GM21717 (cell line): ENCODE data around the gene EIF1B.

Experiments used
- ATAC-seq: cut with Tn5 transposase; IDR thresholded peaks from one replicate; pipeline ENCODE4 v1.9.1; 2021; ENCODE audit warnings: mild to moderate bottlenecking, moderate library complexity; ENCODE audit not compliant: unreplicated experiment

EIF1B gene

DNA sequence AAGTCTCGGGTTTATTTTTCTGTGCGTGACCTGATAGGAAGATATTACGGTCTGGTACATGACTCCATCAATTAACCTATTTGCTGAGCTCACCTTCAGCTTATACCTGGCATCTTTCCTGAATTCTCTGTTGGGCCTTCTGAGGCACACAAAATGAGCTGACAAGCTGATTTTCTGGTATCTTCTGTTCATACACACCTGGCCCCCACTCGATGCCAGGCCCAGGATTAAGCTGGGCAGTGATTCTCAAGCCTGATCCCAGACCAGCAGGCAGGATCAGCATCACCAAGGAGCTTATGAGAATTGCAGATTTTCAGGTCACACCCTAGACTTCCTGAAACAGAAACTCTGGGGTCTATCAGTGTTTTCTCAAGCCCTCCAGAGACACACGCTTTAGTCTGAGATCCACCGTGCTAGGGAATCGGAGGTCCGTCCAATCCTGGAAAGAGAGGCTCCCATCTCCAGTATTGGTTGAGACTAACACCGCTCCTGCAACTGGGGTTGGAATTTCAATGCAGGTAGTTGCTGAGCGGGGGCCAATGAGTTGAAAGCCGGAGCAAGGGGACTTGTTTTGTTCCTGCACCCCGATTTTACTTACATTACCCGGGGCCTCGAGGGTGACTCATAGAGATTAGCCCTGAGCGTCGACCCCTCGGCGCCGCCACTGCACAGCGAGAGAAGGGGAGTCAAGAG is 636 bp upstream of the EIF1B start:
- ATAC-seq = peak; percentile 10

- ATAC-seq = peak; percentile 31
Observed at GRCh38 chr3:40309925-40310695, 603 bp downstream of the EIF1B start.

DNA sequence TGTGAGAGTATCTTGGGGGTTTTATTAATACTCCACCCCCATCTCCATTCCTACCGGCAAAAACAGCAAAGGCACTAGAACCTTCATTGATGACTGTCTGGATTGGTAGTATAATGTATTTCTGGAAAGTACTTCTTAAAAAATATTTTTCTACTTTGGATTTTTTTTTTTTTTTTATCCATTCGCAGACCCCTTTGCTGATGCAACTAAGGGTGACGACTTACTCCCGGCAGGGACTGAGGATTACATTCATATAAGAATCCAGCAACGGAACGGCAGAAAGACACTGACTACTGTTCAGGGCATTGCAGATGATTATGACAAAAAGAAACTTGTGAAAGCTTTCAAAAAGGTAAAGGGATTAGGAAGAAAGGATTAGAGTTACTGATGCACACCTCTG is 1.2 kb downstream of the EIF1B start:
- ATAC-seq = no peak

GRCh38 chr3:40312661-40313226 is 3.2 kb downstream of the EIF1B start:
- no peak for ATAC-seq

DNA sequence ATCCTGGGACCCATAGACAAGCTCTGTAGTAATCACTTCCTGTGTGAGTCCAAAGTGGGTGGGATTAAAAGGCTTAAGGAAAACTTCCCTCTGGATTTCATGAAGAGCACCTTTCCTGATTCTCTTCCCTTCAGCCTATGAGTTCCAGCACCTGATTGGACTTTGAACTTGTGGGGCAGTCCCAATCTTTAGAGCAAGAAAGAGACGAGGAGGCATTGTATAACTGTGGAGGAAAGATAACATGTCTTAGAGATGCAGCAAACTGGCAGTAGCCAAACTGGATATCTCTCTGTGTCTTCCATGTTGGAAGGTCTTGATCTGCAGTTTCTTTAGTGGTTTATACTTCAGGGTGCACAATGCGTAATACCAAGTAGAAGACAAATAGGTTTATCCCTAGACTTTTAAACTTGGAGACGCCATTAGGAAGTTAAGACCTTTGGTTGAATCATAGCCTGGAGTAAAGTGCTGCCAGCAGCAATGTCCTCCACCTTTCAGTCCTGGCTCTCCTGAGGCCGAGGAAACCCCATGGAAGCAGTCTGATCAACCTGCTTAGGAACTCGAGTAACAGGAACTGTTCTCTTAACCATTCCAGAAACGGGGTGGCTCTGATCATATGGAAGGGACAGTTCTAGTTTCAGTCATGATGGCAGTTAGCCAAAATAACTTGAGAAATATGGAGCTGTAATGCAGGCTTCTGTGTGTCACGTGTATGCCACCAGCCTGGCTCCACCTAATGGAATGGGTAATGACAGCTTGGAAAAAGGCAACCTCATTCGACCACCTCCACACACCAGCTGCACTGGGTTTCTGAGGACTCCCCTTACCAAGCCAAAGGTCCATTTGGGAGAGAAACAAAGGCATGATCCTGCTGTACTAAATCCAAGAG is 4.7 kb downstream of the EIF1B start:
- ATAC-seq = no peak

DNA sequence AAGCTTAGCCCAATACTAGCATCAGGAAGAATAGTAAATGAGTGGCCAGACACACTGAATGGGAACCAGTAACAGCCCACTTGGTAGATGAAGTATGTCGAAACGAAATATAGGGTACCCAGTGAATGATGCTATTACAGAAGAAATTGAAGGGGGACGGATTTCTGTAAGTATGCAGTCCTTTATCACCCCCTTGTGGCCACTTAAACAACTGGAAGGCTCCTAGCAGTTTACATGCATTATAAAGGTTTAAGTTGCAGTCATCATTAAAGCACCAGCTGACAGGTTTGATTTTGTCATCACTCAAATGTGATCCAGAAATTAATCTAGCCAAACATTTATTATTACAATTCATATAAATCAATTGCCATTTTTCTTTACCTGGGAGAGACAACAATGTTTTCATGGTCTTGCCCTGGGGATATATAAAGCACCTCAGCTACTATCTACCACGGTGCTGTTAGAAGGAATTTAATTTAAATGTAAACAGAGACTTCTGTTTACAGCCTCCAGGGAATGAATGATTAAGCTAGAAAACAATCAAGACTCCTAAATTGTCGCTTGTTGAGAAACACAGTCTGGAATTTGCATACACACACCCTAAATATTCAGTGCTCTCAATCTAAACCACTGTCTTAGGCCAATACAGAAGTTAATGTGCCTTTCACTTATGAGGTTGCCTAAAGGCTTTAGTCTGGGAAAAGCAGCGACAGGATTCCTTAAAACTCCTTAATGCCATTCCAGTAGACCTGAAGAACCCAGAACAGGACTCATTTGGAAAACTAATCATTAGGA is 7.8 kb downstream of the EIF1B start:
- ATAC-seq = peak; percentile 77

DNA sequence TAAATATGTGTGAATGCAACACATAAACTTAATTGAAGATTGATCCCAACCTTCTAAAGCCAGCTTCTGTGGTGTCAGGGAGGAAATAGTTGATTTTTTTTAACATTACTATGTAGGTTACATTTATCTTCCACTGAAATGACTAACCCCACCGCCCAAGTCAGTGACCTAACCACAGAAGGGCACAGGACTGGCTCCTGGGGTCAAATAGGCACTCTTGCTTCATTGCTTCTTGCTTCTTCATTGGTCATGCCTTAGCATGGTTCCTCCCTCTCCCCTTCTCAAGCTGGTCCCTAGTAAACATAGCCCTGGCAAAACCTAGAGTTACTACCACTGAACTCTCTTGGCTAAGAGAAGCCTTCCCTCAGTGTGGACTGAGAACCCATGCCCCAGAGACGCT is 12.3 kb downstream of the EIF1B start:
- no peak for ATAC-seq

- no peak for ATAC-seq
Observed at GRCh38 chr3:40323946-40324345, 14.4 kb downstream of the EIF1B start.

- no peak for ATAC-seq
Observed at GRCh38 chr3:40324621-40325020, 15.1 kb downstream of the EIF1B start.

DNA sequence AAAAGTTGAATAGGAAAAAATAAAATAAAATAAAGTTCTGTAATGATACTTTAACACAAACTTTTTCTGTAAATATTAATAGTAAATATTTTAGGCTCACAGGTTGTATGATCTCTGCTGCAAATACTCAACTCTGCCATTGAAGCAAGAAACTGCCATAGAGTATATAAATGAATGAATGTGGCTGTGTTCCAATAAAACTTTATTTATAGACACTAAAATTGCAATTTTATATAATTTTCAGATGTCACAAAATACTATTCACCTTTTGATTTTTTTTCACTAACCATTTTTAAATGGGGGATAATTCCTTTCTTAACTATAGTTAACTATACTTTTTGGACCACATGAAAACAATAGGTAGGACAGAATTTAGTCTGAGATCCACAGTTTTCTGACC is 16.0 kb downstream of the EIF1B start:
- no peak for ATAC-seq

DNA sequence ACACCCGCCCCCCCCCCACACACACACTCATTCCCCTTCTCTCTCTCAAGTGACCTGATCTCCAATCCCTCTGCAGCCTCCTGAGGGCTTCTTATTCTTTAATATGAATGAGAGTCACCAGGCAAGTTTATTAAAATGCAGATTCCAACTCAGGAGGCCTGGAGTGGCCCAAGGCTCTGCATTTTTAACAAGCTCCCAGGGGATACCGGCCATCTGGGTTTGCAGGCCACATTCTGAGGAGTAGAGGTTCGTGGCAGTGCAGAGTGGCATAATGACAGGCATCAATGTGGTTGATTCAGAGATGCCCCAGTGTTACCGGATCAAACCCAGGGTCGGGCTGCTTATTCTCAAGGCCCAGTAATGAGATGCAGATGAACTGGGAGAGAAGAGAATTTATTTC is 18.9 kb downstream of the EIF1B start:
- ATAC-seq = no peak

GRCh38 chr3:40329071-40329470 is 19.6 kb downstream of the EIF1B start:
- ATAC-seq = no peak

DNA sequence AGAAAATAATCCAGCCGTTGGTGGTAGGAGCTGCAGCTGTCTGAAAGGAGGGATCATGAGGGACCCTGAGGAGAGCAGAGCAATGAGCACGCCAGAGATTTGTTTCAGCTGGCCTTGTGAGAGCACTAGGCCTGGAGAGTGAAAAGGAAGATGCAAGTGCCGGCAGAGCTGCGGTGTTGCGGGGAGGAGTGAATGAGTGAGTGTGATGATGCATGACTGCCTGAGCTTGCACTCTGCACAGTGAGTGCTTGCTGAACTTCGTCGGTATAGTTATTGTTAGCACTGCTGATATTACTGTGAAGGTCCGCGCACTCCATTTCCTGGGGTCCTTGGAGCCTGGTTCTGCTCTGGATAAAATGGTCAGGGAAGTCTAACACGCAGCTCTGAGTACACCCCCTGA is 23.2 kb downstream of the EIF1B start:
- ATAC-seq = no peak

DNA sequence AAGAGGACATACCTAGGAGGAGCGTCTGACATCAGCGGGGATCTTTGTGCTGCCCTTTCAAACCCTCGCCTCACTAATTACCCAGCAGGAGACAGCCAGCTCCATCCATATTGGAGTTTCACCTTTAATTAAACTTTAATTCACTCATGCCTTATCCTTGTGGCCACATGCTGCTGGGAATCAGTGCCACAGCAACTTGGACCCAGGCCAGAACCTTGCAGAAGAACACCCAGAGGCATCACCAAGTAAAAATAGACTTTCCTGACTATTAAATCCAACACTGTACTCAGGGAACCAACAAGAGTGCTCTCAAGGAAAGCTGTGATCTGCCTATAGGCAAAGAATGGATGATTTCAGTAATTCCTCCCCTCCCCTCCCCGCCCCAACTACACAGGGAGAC is 23.9 kb downstream of the EIF1B start:
- ATAC-seq = no peak

- ATAC-seq = no peak
Observed at GRCh38 chr3:40333852-40334251, 24.3 kb downstream of the EIF1B start.

DNA sequence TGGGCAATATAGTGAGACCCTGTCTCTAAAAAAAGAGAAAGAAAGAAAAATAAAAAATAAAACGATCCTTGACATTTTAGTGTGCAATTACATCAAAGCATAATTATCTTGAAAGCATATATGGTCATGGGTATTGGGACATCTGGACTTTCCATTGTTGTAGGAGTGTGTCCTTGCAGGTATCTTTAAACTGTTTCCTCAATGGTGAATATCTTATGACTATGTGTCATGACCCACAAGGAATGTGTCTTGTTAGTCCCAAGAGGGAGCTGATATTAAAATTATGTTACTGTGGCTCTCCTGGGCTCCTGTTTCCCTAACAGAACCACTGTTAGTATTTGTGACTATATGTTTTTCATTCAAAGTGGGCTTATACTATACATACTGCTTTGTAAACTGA is 26.6 kb downstream of the EIF1B start:
- ATAC-seq = no peak

DNA sequence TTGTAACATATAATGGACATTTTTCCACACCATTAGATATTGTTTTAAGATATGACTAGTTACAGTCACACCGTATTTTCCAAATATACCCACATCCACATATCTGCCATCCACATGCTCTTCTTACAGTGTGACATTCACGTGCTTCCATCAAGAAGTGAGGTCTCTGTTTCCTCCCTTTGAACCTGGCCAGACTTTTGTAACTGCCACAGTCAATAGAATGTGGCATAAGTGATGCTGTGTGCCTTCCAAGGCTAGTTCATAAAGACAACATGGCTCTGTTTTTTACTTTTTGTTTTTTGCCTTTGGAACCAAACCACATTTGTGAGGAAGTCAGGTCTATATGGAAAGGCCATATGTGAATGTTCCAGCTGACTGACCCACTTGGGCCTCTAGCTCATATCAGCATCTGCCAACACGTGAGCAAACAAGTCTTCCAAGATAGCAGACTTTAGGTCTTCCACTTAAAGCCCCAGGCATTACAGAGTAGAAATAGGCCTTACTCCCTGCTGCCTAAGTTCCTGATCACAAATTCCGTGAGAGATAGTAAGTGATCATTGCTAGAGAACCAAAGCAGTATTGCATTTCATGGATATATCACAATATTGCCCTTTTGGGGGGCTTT is 27.1 kb downstream of the EIF1B start:
- ATAC-seq = no peak

DNA sequence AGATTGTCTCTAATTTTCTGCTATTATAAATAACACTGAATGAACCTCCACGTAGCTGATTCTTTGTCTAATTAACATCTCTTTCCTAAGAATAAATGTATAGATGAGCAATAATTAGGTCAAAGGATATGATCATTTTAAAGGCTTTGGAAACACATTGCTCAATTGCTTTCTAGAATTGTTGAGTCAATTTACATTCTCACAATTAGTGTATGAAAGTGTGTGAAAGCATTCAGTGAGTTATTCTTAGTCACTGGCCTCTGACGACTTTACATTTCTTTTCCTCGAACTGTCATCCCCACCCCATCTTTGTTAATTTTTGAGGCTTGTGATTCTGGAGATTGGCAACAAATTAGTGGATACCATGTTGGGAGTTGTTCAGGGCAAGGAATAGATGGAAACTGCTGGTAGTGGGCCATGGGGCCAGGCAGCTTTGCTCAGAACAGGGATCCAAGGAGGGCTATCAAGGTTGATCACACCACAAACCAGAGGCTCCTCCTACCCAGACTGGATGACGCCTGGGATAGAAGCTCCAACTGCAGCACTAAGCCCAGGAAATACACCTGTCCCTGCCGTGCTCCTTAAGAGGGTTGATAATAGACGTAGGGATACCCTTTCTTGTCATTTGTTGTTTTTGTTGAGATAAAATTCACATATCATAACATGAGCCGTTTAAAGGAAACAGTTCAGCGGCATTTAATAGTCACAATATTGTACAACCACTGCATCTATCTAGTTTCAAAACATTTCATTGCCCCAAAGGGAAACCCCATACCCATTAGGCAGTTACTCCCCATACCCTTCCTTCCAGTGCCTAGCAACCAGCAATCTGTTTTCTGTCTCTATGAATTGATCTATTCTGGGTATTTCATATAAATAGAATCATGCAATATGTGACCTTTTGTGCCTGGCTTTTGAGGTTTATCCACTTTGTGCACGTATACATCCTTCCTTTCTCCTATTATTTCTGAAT is 27.9 kb downstream of the EIF1B start:
- ATAC-seq = peak; percentile 64

DNA sequence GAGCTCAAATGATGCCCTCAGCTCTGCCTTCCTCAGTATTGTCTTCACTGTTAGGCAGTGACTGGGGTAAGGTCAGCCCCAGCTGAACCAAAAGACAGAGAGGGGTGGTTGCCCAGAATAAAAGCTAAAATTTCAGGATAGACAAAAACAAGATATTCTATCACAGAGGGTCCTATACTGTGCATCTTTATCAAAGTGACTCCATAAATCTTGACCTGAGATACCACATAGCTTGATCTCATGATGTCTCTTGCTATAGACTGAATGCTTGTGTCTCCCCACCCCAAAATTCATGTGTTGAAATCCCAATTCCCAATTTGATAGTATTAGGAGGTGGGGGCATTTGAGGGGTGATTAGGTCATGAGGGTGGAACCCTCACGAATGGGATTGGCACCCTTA is 30.4 kb downstream of the EIF1B start:
- no peak for ATAC-seq
